ENCODE measurements around the gene TMEM135.
"Not testable (repeated sequence)": the region's sequence is repeated elsewhere in the genome, so short reads cannot be mapped to it uniquely, and the experiment has no call there.

TMEM135 gene

GRCh38 chr11:87037450-87038234 is at the start of gene TMEM135:
Gene TMEM135 (plus strand): TSS chr11:87037934. CDS start chr11:87038046, 112 bp downstream.
- Histone ChIP-seq H3K27me3 (ENCODE audit: insufficient read depth, insufficient read length) (no peaks in the 10 kb centered on the region), H3K9me3 (ENCODE audit: insufficient read depth, low read length) (no peaks in the 10 kb centered on the region), H3K36me3 (ENCODE audit: insufficient read depth, insufficient read length, low read length) (no peaks in the 10 kb centered on the region), H3K4me1 (ENCODE audit: insufficient read depth, insufficient read length) (no peaks in the 10 kb centered on the region), H3K4me3 (ENCODE audit: insufficient read length, low read depth) (peak within 1 kb of the TSS; percentile 67), H3K9ac (ENCODE audit: insufficient read length, low read depth) (peak within 1 kb of the TSS; percentile 92)
- TF ChIP-seq SUZ12 (IDR thresholded peaks at IDR 0.05; ENCODE audit: extremely low read depth, insufficient read depth, insufficient read length) (no peak), YY1 (IDR thresholded peaks at IDR 0.05; ENCODE audit: insufficient read depth, insufficient read length) (peak; percentile 41)
- DNase-seq (ENCODE audit: low read depth, low spot score), result peak; percentile 96

GRCh38 chr11:86988351-86988881 is 49.3 kb upstream of the TMEM135 start:
- Histone ChIP-seq H3K9me3 (ENCODE audit: insufficient read depth, low read length) (no peaks in the 10 kb centered on the region), H3K36me3 (ENCODE audit: insufficient read depth, insufficient read length, low read length) (no peaks in the 10 kb centered on the region), H3K4me3 (ENCODE audit: insufficient read length, low read depth) (no peak overlapping the region), H3K9ac (ENCODE audit: insufficient read length, low read depth) (no peak overlapping the region), H3K4me1 (ENCODE audit: insufficient read depth, insufficient read length) (no peaks in the 10 kb centered on the region), H3K27me3 (ENCODE audit: insufficient read depth, insufficient read length) (no peaks in the 10 kb centered on the region)
- TF ChIP-seq SUZ12 (IDR thresholded peaks at IDR 0.05; ENCODE audit: extremely low read depth, insufficient read depth, insufficient read length) (no peak), YY1 (IDR thresholded peaks at IDR 0.05; ENCODE audit: insufficient read depth, insufficient read length) (no peak)
- no peak for DNase-seq (ENCODE audit: low read depth, low spot score)

- no peak for TF ChIP-seq SUZ12 (IDR thresholded peaks at IDR 0.05; ENCODE audit: extremely low read depth, insufficient read depth, insufficient read length)
- no peak for TF ChIP-seq YY1 (IDR thresholded peaks at IDR 0.05; ENCODE audit: insufficient read depth, insufficient read length)
- no peak for TF ChIP-seq ZNF274 (IDR thresholded peaks at IDR 0.05; ENCODE audit: low read depth, low read length)
- no peak for DNase-seq (ENCODE audit: low read depth, low spot score)
These were observed 47.7 kb upstream of the TMEM135 start for GRCh38 chr11:86990031-86990430.

GRCh38 chr11:86990515-86990914 is 47.2 kb upstream of the TMEM135 start:
- Histone ChIP-seq H3K9ac (ENCODE audit: insufficient read length, low read depth) (no peak overlapping the region), H3K9me3 (ENCODE audit: insufficient read depth, low read length) (no peaks in the 10 kb centered on the region), H3K27me3 (ENCODE audit: insufficient read depth, insufficient read length) (no peaks in the 10 kb centered on the region), H3K4me3 (ENCODE audit: insufficient read length, low read depth) (no peak overlapping the region), H3K4me1 (ENCODE audit: insufficient read depth, insufficient read length) (no peaks in the 10 kb centered on the region), H3K36me3 (ENCODE audit: insufficient read depth, insufficient read length, low read length) (no peaks in the 10 kb centered on the region)
- peak; percentile 46 for DNase-seq (ENCODE audit: low read depth, low spot score)
- TF ChIP-seq SUZ12 (IDR thresholded peaks at IDR 0.05; ENCODE audit: extremely low read depth, insufficient read depth, insufficient read length), result no peak
- no peak for TF ChIP-seq YY1 (IDR thresholded peaks at IDR 0.05; ENCODE audit: insufficient read depth, insufficient read length)
- no peak for TF ChIP-seq ZNF274 (IDR thresholded peaks at IDR 0.05; ENCODE audit: low read depth, low read length)

More at GRCh38 chr11:86990031-86990430, 47.7 kb upstream of the TMEM135 start:
- Histone ChIP-seq H3K36me3 (ENCODE audit: insufficient read depth, insufficient read length, low read length) (no peaks in the 10 kb centered on the region), H3K27me3 (ENCODE audit: insufficient read depth, insufficient read length) (no peaks in the 10 kb centered on the region), H3K4me3 (ENCODE audit: insufficient read length, low read depth) (no peak overlapping the region), H3K4me1 (ENCODE audit: insufficient read depth, insufficient read length) (no peaks in the 10 kb centered on the region), H3K9ac (ENCODE audit: insufficient read length, low read depth) (no peak overlapping the region), H3K9me3 (ENCODE audit: insufficient read depth, low read length) (no peaks in the 10 kb centered on the region)

- Histone ChIP-seq H3K36me3 (ENCODE audit: insufficient read depth, insufficient read length, low read length) (no peaks in the 10 kb centered on the region), H3K9ac (ENCODE audit: insufficient read length, low read depth) (no peak overlapping the region), H3K4me3 (ENCODE audit: insufficient read length, low read depth) (no peak overlapping the region), H3K4me1 (ENCODE audit: insufficient read depth, insufficient read length) (no peaks in the 10 kb centered on the region), H3K9me3 (ENCODE audit: insufficient read depth, low read length) (no peaks in the 10 kb centered on the region), H3K27me3 (ENCODE audit: insufficient read depth, insufficient read length) (no peaks in the 10 kb centered on the region)
- no peak for TF ChIP-seq ZNF274 (IDR thresholded peaks at IDR 0.05; ENCODE audit: low read depth, low read length)
- no peak for TF ChIP-seq SUZ12 (IDR thresholded peaks at IDR 0.05; ENCODE audit: extremely low read depth, insufficient read depth, insufficient read length)
- no peak for TF ChIP-seq YY1 (IDR thresholded peaks at IDR 0.05; ENCODE audit: insufficient read depth, insufficient read length)
- no peak for DNase-seq (ENCODE audit: low read depth, low spot score)
These were observed 46.4 kb upstream of the TMEM135 start for GRCh38 chr11:86991341-86991740.

- not testable (repeated sequence) for H3K27me3 ChIP-seq (ENCODE audit: insufficient read depth, insufficient read length); DNase-seq (ENCODE audit: low read depth, low spot score); H3K9me3 ChIP-seq (ENCODE audit: insufficient read depth, low read length); H3K36me3 ChIP-seq (ENCODE audit: insufficient read depth, insufficient read length, low read length); H3K4me1 ChIP-seq (ENCODE audit: insufficient read depth, insufficient read length); H3K4me3 ChIP-seq (ENCODE audit: insufficient read length, low read depth); H3K9ac ChIP-seq (ENCODE audit: insufficient read length, low read depth)
These were observed 45.4 kb upstream of the TMEM135 start for GRCh38 chr11:86992340-86992739.

GRCh38 chr11:86993031-86993430 is 44.7 kb upstream of the TMEM135 start:
- no peak for DNase-seq (ENCODE audit: low read depth, low spot score)
- H3K36me3 ChIP-seq (ENCODE audit: insufficient read depth, insufficient read length, low read length), result no peaks in the 10 kb centered on the region
- no peaks in the 10 kb centered on the region for H3K27me3 ChIP-seq (ENCODE audit: insufficient read depth, insufficient read length)
- no peaks in the 10 kb centered on the region for H3K9me3 ChIP-seq (ENCODE audit: insufficient read depth, low read length)
- no peak overlapping the region for H3K4me3 ChIP-seq (ENCODE audit: insufficient read length, low read depth)
- no peak overlapping the region for H3K9ac ChIP-seq (ENCODE audit: insufficient read length, low read depth)
- TF ChIP-seq ZNF274 (IDR thresholded peaks at IDR 0.05; ENCODE audit: low read depth, low read length), result no peak
- no peak for TF ChIP-seq SUZ12 (IDR thresholded peaks at IDR 0.05; ENCODE audit: extremely low read depth, insufficient read depth, insufficient read length)
- TF ChIP-seq YY1 (IDR thresholded peaks at IDR 0.05; ENCODE audit: insufficient read depth, insufficient read length), result no peak
- H3K4me1 ChIP-seq (ENCODE audit: insufficient read depth, insufficient read length), result no peaks in the 10 kb centered on the region

Data from NT2/D1 (cell line).